ENCODE measurements around the gene PSRC1. TPM values are rescaled to one million over a fixed set of nuclear protein-coding genes. Genes with fewer than 3 reads are reported as not detected.
A peak's percentile ranks its signal among the peaks of the same experiment; 100 is the strongest.
"Not testable (repeated sequence)": the region's sequence is repeated elsewhere in the genome, so short reads cannot be mapped to it uniquely, and the experiment has no call there.

PSRC1 gene
- total RNA-seq, 1 experiment from 2014 or later: 60.3 TPM

GRCh38 chr1:109290137-109290536 is 7.2 kb upstream of the PSRC1 start:
- Histone ChIP-seq H4K5ac (ENCODE audit: insufficient read length, low read depth, low read length) (no peak overlapping the region), H3K9ac (ENCODE audit: extremely low read depth, insufficient read length, low read length) (no peak overlapping the region), H3K27me3 (ENCODE audit: insufficient read depth, low read length) (no peaks in the 10 kb centered on the region), H3K56ac (ENCODE audit: insufficient read length, low read depth, low read length) (no peak overlapping the region), H2BK120ac (ENCODE audit: low read depth, low read length, poor library complexity, severe bottlenecking) (no peak overlapping the region), H3K4me1 (ENCODE audit: insufficient read depth, low read length) (no peaks in the 10 kb centered on the region), H3K23me2 (ENCODE audit: insufficient read length, low read depth, low read length, poor library complexity, severe bottlenecking) (no peaks in the 10 kb centered on the region), H3K79me2 (ENCODE audit: insufficient read depth, low read length) (no peaks in the 10 kb centered on the region), H3K18ac (ENCODE audit: insufficient read length, low read depth, low read length) (no peak overlapping the region), H3K9me3 (ENCODE audit: control insufficient read depth, low read depth, low read length) (no peaks in the 10 kb centered on the region), H3T11ph (ENCODE audit: low read length) (no peak overlapping the region), H2BK12ac (ENCODE audit: insufficient read length, low read depth, low read length) (no peak overlapping the region), H2BK15ac (ENCODE audit: low read depth, low read length) (no peak overlapping the region), H3K4ac (ENCODE audit: low read depth, low read length) (no peak overlapping the region), H3K14ac (ENCODE audit: insufficient read depth, low read length) (no peak overlapping the region), H2AFZ (ENCODE audit: low read length) (no peak overlapping the region), H4K91ac (ENCODE audit: insufficient read length, low read depth, low read length) (no peak overlapping the region), H2BK5ac (ENCODE audit: insufficient read length, low read length) (no peak overlapping the region), H2BK20ac (ENCODE audit: low read depth, low read length, poor library complexity, severe bottlenecking) (no peak overlapping the region), H4K8ac (replicated peaks; ENCODE audit: insufficient read length, low read depth, low read length) (no peak overlapping the region), H3K23ac (ENCODE audit: insufficient read length, low read depth, low read length) (no peak overlapping the region), H3K79me1 (ENCODE audit: insufficient read depth, low read depth, low read length, poor library complexity, severe bottlenecking) (no peaks in the 10 kb centered on the region), H3K4me2 (ENCODE audit: insufficient read depth, insufficient read length, low read length) (no peak overlapping the region), H4K20me1 (ENCODE audit: control insufficient read depth, insufficient read depth, insufficient read length) (no peaks in the 10 kb centered on the region), H3K27ac (ENCODE audit: insufficient read length, low read depth, low read length) (no peak overlapping the region), H2AK5ac (ENCODE audit: insufficient read length, low read length) (no peak overlapping the region)
- Mint-ChIP-seq H3K4me3 (no peak overlapping the region), H3K9me3 (peaks cover 0 to 2% of the 10 kb centered on the region in 2 experiments; a peak in 3 of 5 replicates), H3K4me1 (peaks cover 16 to 21% of the 10 kb centered on the region in 2 experiments), H3K36me3 (ENCODE audit: insufficient read depth in 1 of 3, low read depth in 3 of 3) (no peaks in the 10 kb centered on the region; a peak in 1 of 7 replicates), H3K27ac (no peak overlapping the region; a peak in 1 of 7 replicates), H3K27me3 (ENCODE audit: low read depth) (peaks cover 3% of the 10 kb centered on the region)
- no peak for TF ChIP-seq CTCF (conservative IDR thresholded peaks at IDR 0.05)
- DNase-seq: no peak
- no CpG with 5 or more reads among the region's 1 CpG for WGBS (ENCODE audit: extremely low coverage, insufficient read length, low lambda C conversion rate)

- not testable (repeated sequence) for H2BK20ac ChIP-seq (ENCODE audit: low read depth, low read length, poor library complexity, severe bottlenecking); H3K4me1 ChIP-seq (ENCODE audit: insufficient read depth, low read length); H3T11ph ChIP-seq (ENCODE audit: low read length); H3K23ac ChIP-seq (ENCODE audit: insufficient read length, low read depth, low read length); H3K4ac ChIP-seq (ENCODE audit: low read depth, low read length); H3K79me1 ChIP-seq (ENCODE audit: insufficient read depth, low read depth, low read length, poor library complexity, severe bottlenecking); H4K5ac ChIP-seq (ENCODE audit: insufficient read length, low read depth, low read length); H4K91ac ChIP-seq (ENCODE audit: insufficient read length, low read depth, low read length); H3K14ac ChIP-seq (ENCODE audit: insufficient read depth, low read length); H3K27me3 Mint-ChIP-seq (ENCODE audit: low read depth); H3K4me3 Mint-ChIP-seq; H2BK12ac ChIP-seq (ENCODE audit: insufficient read length, low read depth, low read length); H2BK5ac ChIP-seq (ENCODE audit: insufficient read length, low read length); H3K9ac ChIP-seq (ENCODE audit: extremely low read depth, insufficient read length, low read length); H2AFZ ChIP-seq (ENCODE audit: low read length); H3K9me3 Mint-ChIP-seq; H3K4me2 ChIP-seq (ENCODE audit: insufficient read depth, insufficient read length, low read length); H3K18ac ChIP-seq (ENCODE audit: insufficient read length, low read depth, low read length); DNase-seq; H3K56ac ChIP-seq (ENCODE audit: insufficient read length, low read depth, low read length); H3K9me3 ChIP-seq (ENCODE audit: control insufficient read depth, low read depth, low read length); H2BK15ac ChIP-seq (ENCODE audit: low read depth, low read length); H3K36me3 Mint-ChIP-seq (ENCODE audit: insufficient read depth in 1 of 3, low read depth in 3 of 3); H2BK120ac ChIP-seq (ENCODE audit: low read depth, low read length, poor library complexity, severe bottlenecking); H3K27me3 ChIP-seq (ENCODE audit: insufficient read depth, low read length); H2AK5ac ChIP-seq (ENCODE audit: insufficient read length, low read length); H4K8ac ChIP-seq (replicated peaks; ENCODE audit: insufficient read length, low read depth, low read length); H3K27ac ChIP-seq (ENCODE audit: insufficient read length, low read depth, low read length); H4K20me1 ChIP-seq (ENCODE audit: control insufficient read depth, insufficient read depth, insufficient read length); H3K79me2 ChIP-seq (ENCODE audit: insufficient read depth, low read length)
- H3K4me1 Mint-ChIP-seq: peaks cover 28 to 36% of the 10 kb centered on the region in 2 experiments
- peak overlapping the region; percentile 17 to 74 (median 44); a peak in 4 of 7 replicates for H3K27ac Mint-ChIP-seq
- peaks cover 13% of the 10 kb centered on the region for H3K23me2 ChIP-seq (ENCODE audit: insufficient read length, low read depth, low read length, poor library complexity, severe bottlenecking)
- WGBS (ENCODE audit: extremely low coverage, insufficient read length, low lambda C conversion rate): no CpG with 5 or more reads among the region's 5 CpGs
Measured at GRCh38 chr1:109286762-109287161, 3.8 kb upstream of the PSRC1 start.

Measured in H9 (cell line).